Effector memory CD4-positive, alpha-beta T cell (primary cell): ENCODE measurements around the gene DOP1A.

Experiments
- DNase-seq, 3 donors: peaks; one replicate each; pipeline ENCODE4 v3.0.0-alpha.2; 2020
- H3K27ac ChIP-seq: 2 replicates; pipeline ENCODE4 v1.7.0; 2013; ENCODE audit warnings: mild to moderate bottlenecking, low read length, moderate library complexity; ENCODE audit not compliant: insufficient read depth, poor library complexity, severe bottlenecking
- H3K27me3 ChIP-seq: replicated peaks from 2 replicates; pipeline ENCODE4 v1.7.0; 2013; ENCODE audit warnings: mild to moderate bottlenecking, low read length; ENCODE audit not compliant: insufficient read depth, control insufficient read depth, poor library complexity, severe bottlenecking
- H3K36me3 ChIP-seq: 2 replicates; pipeline ENCODE4 v1.7.0; 2013; ENCODE audit warnings: mild to moderate bottlenecking, low read length, moderate library complexity; ENCODE audit not compliant: control insufficient read depth, insufficient read depth
- H3K4me1 ChIP-seq: 2 replicates; pipeline ENCODE4 v1.7.0; 2013; ENCODE audit warnings: low read length, mild to moderate bottlenecking; ENCODE audit not compliant: control insufficient read depth, insufficient read depth, poor library complexity, severe bottlenecking
- H3K4me3 ChIP-seq: 2 replicates; pipeline ENCODE4 v1.7.0; 2013; ENCODE audit warnings: low read length, low read depth, mild to moderate bottlenecking; ENCODE audit not compliant: insufficient read depth, poor library complexity, severe bottlenecking
- H3K9me3 ChIP-seq: 2 replicates; pipeline ENCODE4 v1.7.0; 2013; ENCODE audit warnings: mild to moderate bottlenecking, low read length, moderate library complexity; ENCODE audit not compliant: control insufficient read depth

The DOP1A gene

DNA sequence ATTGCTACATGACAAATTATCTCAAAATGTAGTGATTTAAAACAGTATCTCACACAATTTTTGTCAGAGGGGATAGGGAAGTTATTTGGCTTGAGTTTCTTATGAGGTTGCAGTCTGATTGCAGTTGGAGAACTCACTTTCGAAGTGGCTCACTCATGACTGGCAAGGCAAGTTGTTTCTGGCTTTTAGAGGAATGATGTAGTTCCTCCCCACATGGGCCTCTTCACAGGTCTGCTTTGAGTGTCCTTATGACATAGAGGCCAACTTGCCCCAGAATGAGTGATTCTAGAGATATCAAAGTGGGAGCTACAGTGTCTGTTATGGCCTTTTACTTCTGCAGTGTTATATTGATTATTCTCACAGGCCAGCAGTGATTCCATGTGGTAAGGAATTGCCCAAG, 6.1 kb downstream of the DOP1A start:
- Histone ChIP-seq H3K9me3 (no peaks in the 10 kb centered on the region), H3K4me1 (peaks cover 5% of the 10 kb centered on the region), H3K27me3 (no peaks in the 10 kb centered on the region), H3K36me3 (no peaks in the 10 kb centered on the region), H3K27ac (no peak overlapping the region), H3K4me3 (no peak overlapping the region)
- DNase-seq = no peak

GRCh38 chr6:83083476-83083875, 16.0 kb downstream of the DOP1A start:
- Histone ChIP-seq H3K27ac (no peak overlapping the region), H3K9me3 (no peaks in the 10 kb centered on the region), H3K36me3 (no peaks in the 10 kb centered on the region), H3K4me1 (peaks cover 5% of the 10 kb centered on the region), H3K4me3 (no peak overlapping the region), H3K27me3 (no peaks in the 10 kb centered on the region)
- DNase-seq = no peak

DNA sequence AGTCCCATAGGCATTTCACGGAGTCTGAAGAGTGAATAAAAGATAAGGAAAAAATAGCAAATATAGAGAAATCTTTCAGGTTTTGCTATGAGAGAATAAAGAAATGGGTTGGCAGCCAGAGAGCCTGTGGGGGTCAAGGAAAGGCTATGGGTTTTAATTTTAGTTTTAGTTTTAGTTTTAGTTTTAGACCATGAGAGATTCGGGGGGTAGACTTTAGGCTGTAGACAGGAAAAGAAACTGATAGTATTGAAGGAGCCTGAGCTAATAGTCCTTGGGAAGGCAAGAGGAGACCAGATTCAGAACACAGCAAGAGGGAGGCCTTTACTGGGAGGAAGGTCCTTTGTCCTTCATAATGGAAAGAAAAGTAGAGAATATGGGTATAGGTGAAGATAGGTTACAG, 19.3 kb downstream of the DOP1A start:
- Histone ChIP-seq H3K27ac (no peak overlapping the region), H3K36me3 (no peaks in the 10 kb centered on the region), H3K9me3 (no peaks in the 10 kb centered on the region), H3K27me3 (no peaks in the 10 kb centered on the region), H3K4me3 (no peak overlapping the region), H3K4me1 (no peaks in the 10 kb centered on the region)
- DNase-seq = no peak

DNA sequence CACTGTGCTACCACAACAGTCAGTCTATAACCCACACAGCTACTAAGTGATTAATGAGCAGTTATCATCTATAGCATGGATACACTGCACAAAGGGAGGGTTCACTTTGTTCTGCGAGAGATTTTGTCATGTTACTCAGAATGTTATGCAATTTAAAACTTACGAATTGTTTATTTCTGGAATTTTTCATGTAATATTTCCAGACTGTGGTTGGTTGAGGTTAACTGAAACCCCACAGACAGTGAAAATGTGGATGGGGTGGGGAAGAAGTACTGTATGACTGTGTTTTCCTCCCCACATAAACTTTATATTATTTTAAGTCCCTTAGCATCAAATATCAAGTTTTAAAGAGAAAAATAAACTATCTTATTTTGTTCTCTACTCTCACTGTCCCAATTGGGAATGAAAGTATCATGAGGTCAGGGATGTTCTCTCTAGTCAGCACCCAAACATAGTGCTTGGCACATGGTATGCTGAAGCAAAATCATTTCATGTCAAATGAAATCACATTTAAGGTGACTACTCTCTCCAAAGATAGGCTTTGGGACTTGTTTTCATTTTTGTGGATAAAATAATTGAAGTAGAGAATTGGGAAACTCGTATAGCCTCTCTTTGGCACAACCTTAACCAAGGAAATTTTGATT, 25.4 kb downstream of the DOP1A start:
- H3K27ac ChIP-seq = no peak overlapping the region
- H3K4me3 ChIP-seq = no peak overlapping the region
- H3K9me3 ChIP-seq = no peaks in the 10 kb centered on the region
- no peak for DNase-seq
- H3K36me3 ChIP-seq = no peaks in the 10 kb centered on the region
- no peaks in the 10 kb centered on the region for H3K4me1 ChIP-seq
- H3K27me3 ChIP-seq = no peaks in the 10 kb centered on the region

DNA sequence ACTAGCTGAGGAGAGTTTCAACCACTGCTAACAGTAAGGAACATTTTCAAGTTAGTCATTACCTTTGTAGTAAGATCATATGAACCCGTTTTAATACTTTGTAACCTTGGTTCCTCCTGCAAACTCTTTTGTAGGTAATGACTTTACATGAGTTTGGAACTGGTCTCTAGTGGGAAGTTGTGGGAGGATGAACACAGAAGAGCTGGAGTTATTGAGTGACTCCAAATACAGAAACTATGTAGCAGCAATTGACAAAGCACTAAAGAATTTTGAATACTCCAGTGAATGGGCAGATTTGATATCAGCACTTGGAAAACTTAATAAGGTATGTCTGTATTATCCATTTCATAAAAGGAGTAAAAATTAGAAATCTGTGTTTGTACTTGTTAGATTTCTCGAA, 29.3 kb downstream of the DOP1A start:
- Histone ChIP-seq H3K27me3 (no peaks in the 10 kb centered on the region), H3K4me1 (no peaks in the 10 kb centered on the region), H3K4me3 (no peak overlapping the region), H3K27ac (no peak overlapping the region), H3K9me3 (no peaks in the 10 kb centered on the region), H3K36me3 (peaks cover 5% of the 10 kb centered on the region)
- DNase-seq = no peak

DNA sequence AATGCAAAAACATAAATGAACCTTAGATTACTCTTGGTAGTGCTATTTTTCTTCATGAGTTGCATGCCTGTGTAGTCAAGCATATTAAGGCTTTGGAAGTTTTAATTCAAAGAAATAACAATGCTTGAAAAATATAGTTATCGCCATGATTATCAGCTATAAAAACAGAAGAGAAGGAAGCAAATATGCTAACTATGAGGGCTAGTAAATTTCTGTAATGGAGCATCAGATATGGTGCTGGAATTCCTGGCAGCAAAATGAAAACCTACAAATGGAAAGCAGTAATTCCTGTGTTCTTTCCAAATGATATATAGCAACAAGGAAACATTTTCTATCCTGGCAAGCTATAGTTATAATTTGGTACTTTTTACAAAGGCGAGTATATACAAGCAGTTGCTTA, 29.7 kb downstream of the DOP1A start:
- Histone ChIP-seq H3K27me3 (no peaks in the 10 kb centered on the region), H3K4me1 (no peaks in the 10 kb centered on the region), H3K27ac (no peak overlapping the region), H3K4me3 (no peak overlapping the region), H3K36me3 (peaks cover 8% of the 10 kb centered on the region), H3K9me3 (no peaks in the 10 kb centered on the region)
- DNase-seq = no peak

DNA sequence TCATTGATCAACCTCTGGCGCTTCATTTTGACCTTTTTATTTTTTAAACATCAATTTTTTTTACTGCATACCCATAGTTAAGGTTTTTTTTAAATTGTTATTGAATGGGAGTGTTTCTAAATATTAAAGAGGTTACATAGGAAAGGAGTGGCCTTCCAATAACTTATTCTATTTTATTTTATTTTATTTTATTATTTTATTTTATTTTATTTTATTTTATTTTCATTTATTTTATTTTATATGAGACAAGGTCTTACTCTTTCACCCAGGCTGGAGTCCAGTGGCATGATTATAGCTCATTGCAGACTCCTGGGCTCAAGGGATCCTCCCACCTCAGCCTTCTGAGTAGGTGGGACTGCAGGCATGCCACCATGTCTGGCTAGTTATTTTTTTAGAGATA, 30.2 kb downstream of the DOP1A start:
- Histone ChIP-seq H3K4me1 (no peaks in the 10 kb centered on the region), H3K4me3 (no peak overlapping the region), H3K27ac (no peak overlapping the region), H3K9me3 (no peaks in the 10 kb centered on the region), H3K27me3 (no peaks in the 10 kb centered on the region), H3K36me3 (peaks cover 12% of the 10 kb centered on the region)
- DNase-seq = no peak

DNA sequence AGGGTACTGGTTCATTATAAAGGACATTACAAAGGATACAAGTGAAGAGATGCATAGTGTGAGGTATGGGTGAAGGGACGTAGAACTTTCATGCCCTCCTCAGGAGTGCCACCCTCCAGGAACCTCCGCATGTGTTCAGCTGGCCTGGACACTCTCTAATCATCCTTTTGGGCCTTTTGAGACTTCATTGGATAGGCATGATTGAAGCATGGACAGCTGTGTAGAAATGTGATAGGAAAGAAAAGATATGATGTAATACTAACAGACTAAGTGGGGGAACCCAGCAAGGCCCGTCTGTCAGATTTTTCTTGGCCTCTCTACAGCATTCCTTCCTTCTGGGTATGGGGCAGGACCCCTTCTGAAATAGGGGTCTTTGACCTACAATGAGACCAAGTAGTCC, 31.1 kb downstream of the DOP1A start:
- no peaks in the 10 kb centered on the region for H3K4me1 ChIP-seq
- H3K4me3 ChIP-seq = no peak overlapping the region
- no peak overlapping the region for H3K27ac ChIP-seq
- peaks cover 21% of the 10 kb centered on the region for H3K36me3 ChIP-seq
- no peaks in the 10 kb centered on the region for H3K27me3 ChIP-seq
- no peaks in the 10 kb centered on the region for H3K9me3 ChIP-seq
- DNase-seq = no peak

DNA sequence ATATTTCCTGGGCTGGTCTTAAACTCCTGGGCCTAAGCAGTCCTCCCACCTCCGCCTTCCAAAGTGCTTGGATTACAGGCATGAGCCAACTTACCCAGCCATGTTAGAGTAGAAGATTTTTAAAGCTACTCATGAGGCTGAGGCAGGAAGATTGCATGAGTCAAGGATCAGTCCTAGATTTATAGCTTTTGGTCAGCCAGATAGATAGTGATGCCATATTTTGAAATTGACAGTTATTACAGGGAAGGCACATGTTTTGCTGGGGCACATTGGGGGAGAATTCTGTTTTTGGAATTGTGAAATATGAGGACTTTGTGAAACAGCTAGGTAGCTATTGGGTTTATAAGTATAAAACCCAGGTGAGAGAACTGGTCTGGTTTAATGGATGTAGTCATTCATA, 40.9 kb downstream of the DOP1A start:
- Histone ChIP-seq H3K4me1 (no peaks in the 10 kb centered on the region), H3K27ac (no peak overlapping the region), H3K27me3 (no peaks in the 10 kb centered on the region), H3K36me3 (peaks cover 20% of the 10 kb centered on the region), H3K9me3 (no peaks in the 10 kb centered on the region), H3K4me3 (no peak overlapping the region)
- no peak for DNase-seq

DNA sequence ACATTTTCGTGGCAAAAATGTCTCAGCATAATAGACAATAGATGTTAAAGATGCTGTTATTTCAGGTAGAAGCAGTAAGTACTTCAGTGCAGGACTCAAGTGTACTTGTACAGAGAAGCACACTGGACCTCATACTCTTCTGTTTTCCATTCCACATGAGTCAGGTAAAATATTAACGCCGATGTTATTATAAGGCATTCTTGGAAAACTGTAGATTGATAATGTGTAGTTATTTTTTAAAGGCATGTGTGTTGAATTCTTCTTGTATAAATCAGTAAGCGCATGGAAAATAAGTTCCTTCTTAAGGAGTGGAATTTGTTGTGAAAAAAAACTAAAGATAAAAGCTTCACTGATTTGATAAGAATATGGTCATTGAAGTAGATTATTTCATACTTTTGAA, 45.8 kb downstream of the DOP1A start:
- no peak overlapping the region for H3K4me3 ChIP-seq
- no peaks in the 10 kb centered on the region for H3K4me1 ChIP-seq
- no peak overlapping the region for H3K27ac ChIP-seq
- DNase-seq = no peak
- no peaks in the 10 kb centered on the region for H3K9me3 ChIP-seq
- peaks cover 10% of the 10 kb centered on the region for H3K36me3 ChIP-seq
- no peaks in the 10 kb centered on the region for H3K27me3 ChIP-seq
